Measurements from ENCODE around the gene IFT81. TPM values are rescaled to one million over a fixed set of nuclear protein-coding genes. Genes with fewer than 3 reads are reported as not detected.
A peak's percentile ranks its signal among the peaks of the same experiment; 100 is the strongest.

The IFT81 gene
- polyA plus RNA-seq, 2 of the 4 experiments (the other 2 are of a cell fraction), result 40.7 to 73.4 TPM

DNA sequence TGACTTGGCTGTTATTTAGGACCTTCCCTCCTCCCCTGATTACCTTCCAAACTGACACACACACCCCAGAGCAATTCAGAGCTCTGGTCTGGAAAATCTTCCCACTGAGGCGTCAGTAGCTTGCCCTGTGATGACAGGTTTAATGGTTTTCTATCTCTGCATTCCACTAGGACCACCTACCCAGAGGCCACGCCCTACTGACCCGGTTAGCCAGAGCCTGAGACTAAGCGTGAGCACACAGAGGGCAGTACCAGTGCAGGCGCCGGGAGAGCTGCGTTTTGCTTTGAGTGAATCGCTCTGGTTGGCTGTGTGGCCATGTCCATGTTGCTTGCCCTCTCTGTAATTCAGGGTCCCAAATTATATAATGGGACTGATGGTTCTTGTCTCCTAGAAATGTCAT is 120.7 kb downstream of the IFT81 start (continued):
- TF ChIP-seq, protein P1, sequence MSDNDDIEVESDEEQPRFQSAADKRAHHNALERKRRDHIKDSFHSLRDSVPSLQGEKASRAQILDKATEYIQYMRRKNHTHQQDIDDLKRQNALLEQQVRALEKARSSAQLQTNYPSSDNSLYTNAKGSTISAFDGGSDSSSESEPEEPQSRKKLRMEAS (IDR thresholded peaks at IDR 0.05), result no peak

GRCh38 chr12:110245369-110245772 is 121.2 kb downstream of the IFT81 start:
- ATAC-seq (peak in 1 of 2 experiments; percentile 18; a peak in 3 of 6 replicates), FAIRE-seq (no peak), DNase-seq (ENCODE audit: low read depth in 1 of 2, low spot score in 1 of 2) (peak in 1 of 2 experiments; percentile 73)
- Histone ChIP-seq H3K4me1 (peaks cover 61% of the 10 kb centered on the region), H3K9me3 (0 out of 3 replicates have a peak, but pooled peaks cover 2% of the 10 kb centered on the region), H3K27ac (peak overlapping the region; percentile 96 to 97), H3K4me2 (peak overlapping the region; percentile 20; the same call in 1 of the 3 replicates), H3K4me3 (no peak overlapping the region)
- POLR2A ChIA-PET, result interaction anchor here (1.7 kb wide), 1 partner anchor 35 kb away, joined by 5 read pairs; no protein-coding TSS in a partner anchor
- WGBS (ENCODE audit: missing lambda C conversion rate), result 49% methylated on average over 3 of the region's 3 CpGs
- CTCF ChIA-PET, result interaction anchor here (0.7 to 13.6 kb wide), 3 partner anchors 18 to 188 kb away, joined by 3 to 100 read pairs (median 3); no protein-coding TSS in a partner anchor
- TF ChIP-seq CHD2 (IDR thresholded peaks at IDR 0.05; ENCODE audit: low read length, partially characterized antibody) (no peak), RNF2 (IDR thresholded peaks at IDR 0.05; ENCODE audit: borderline replicate concordance, low read depth) (no peak), CEBPB (IDR thresholded peaks at IDR 0.05) (no peak), PBX3 (IDR thresholded peaks at IDR 0.05) (no peak), KDM5A (IDR thresholded peaks at IDR 0.05) (no peak), HOXB5 (CRISPR knock-in tag; IDR thresholded peaks at IDR 0.05) (no peak), ZSCAN20 (CRISPR knock-in tag; IDR thresholded peaks at IDR 0.05) (no peak), RAD21 (conservative IDR thresholded peaks at IDR 0.05 in 1 of 2, IDR thresholded peaks at IDR 0.05 in 1 of 2) (peak; percentile 47 to 68; a peak in 4 of 5 replicates), EHF (CRISPR knock-in tag; IDR thresholded peaks at IDR 0.05) (no peak), ZNF302 (CRISPR knock-in tag; IDR thresholded peaks at IDR 0.05) (no peak), ZFP36 (IDR thresholded peaks at IDR 0.05; ENCODE audit: borderline replicate concordance, partially characterized antibody) (no peak), HOXA7 (CRISPR knock-in tag; IDR thresholded peaks at IDR 0.05) (no peak), SMC3 (IDR thresholded peaks at IDR 0.05) (peak; percentile 37; the same call in 1 of the 3 replicates), BHLHE40 (IDR thresholded peaks at IDR 0.05; ENCODE audit: low read depth, low read length) (no peak), HMGXB4 (CRISPR knock-in tag; IDR thresholded peaks at IDR 0.05; ENCODE audit: borderline replicate concordance) (no peak), JUN (IDR thresholded peaks at IDR 0.05) (no peak), SREBF2 (IDR thresholded peaks at IDR 0.05) (no peak), POLR2AphosphoS2 (conservative IDR thresholded peaks at IDR 0.05; ENCODE audit: low read length) (no peak), GATA3 (IDR thresholded peaks at IDR 0.05; ENCODE audit: borderline replicate concordance) (0 out of 2 replicates have a peak, but pooled peaks have one; percentile 17), REST (IDR thresholded peaks at IDR 0.05) (peak; percentile 74), TP53 (CRISPR knock-in tag; IDR thresholded peaks at IDR 0.05) (no peak), KDM1A (IDR thresholded peaks at IDR 0.05; ENCODE audit: low read depth) (no peak), RARB (CRISPR knock-in tag; IDR thresholded peaks at IDR 0.05) (no peak), FOSB (CRISPR knock-in tag; IDR thresholded peaks at IDR 0.05) (no peak)
- TF ChIP-seq, protein P2, sequence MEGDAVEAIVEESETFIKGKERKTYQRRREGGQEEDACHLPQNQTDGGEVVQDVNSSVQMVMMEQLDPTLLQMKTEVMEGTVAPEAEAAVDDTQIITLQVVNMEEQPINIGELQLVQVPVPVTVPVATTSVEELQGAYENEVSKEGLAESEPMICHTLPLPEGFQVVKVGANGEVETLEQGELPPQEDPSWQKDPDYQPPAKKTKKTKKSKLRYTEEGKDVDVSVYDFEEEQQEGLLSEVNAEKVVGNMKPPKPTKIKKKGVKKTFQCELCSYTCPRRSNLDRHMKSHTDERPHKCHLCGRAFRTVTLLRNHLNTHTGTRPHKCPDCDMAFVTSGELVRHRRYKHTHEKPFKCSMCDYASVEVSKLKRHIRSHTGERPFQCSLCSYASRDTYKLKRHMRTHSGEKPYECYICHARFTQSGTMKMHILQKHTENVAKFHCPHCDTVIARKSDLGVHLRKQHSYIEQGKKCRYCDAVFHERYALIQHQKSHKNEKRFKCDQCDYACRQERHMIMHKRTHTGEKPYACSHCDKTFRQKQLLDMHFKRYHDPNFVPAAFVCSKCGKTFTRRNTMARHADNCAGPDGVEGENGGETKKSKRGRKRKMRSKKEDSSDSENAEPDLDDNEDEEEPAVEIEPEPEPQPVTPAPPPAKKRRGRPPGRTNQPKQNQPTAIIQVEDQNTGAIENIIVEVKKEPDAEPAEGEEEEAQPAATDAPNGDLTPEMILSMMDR (IDR thresholded peaks at IDR 0.05), result peak; percentile 42
- TF ChIP-seq, protein P1 (IDR thresholded peaks at IDR 0.05), result no peak
- TF ChIP-seq, protein P3, sequence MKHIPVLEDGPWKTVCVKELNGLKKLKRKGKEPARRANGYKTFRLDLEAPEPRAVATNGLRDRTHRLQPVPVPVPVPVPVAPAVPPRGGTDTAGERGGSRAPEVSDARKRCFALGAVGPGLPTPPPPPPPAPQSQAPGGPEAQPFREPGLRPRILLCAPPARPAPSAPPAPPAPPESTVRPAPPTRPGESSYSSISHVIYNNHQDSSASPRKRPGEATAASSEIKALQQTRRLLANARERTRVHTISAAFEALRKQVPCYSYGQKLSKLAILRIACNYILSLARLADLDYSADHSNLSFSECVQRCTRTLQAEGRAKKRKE (CRISPR knock-in tag; IDR thresholded peaks at IDR 0.05; ENCODE audit: low read depth), result no peak
- TF ChIP-seq, protein P4, sequence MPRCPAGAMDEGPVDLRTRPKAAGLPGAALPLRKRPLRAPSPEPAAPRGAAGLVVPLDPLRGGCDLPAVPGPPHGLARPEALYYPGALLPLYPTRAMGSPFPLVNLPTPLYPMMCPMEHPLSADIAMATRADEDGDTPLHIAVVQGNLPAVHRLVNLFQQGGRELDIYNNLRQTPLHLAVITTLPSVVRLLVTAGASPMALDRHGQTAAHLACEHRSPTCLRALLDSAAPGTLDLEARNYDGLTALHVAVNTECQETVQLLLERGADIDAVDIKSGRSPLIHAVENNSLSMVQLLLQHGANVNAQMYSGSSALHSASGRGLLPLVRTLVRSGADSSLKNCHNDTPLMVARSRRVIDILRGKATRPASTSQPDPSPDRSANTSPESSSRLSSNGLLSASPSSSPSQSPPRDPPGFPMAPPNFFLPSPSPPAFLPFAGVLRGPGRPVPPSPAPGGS (IDR thresholded peaks at IDR 0.05), result no peak
